A549 (cell line): ENCODE results near the gene PDE8B. TPM values are rescaled to one million over a fixed set of nuclear protein-coding genes. Genes with fewer than 3 reads are reported as not detected.

ENCODE experiments used
- ATAC-seq, 2 experiments: fragments of 200-7000 bp in 1 of 2; fragments of >200 bp in 1 of 2; cut with Nextera tagmentation in 1 of 2; cut with Tn5 transposase in 1 of 2; 3 replicates each; pipeline versions ENCODE4 v1.8.0 to v1.9.1; 2018 to 2020; ENCODE audit warnings: mild to moderate bottlenecking in 1 of 2, moderate library complexity in 1 of 2
- CTCF ChIA-PET: fragments of 300-600 bp; sonication (Branson Sonifier 250); formaldehyde crosslinking; extraction: SDS; loops from one replicate; lab custom pipeline; 2021; ENCODE audit warnings: antibody characterized with exemption, inconsistent platforms; lab: Yijun Ruan, JAX
- POLR2A ChIA-PET: fragments of 350-600 bp; formaldehyde crosslinking; extraction: SDS; loops from one replicate; lab custom pipeline; 2021; ENCODE audit warnings: antibody characterized with exemption, inconsistent platforms; lab: Yijun Ruan, JAX
- DNase-seq, 2 experiments: peaks; one replicate each; pipeline versions ENCODE4 v3.0.0 to v3.0.0-alpha.2; 2011 to 2016; ENCODE audit warnings: low read depth in 1 of 2, low spot score in 1 of 2
- FAIRE-seq: peaks from 2 replicates; lab custom pipeline; 2011; peaks lifted over from hg19 to GRCh38; lab: Jason Lieb, UNC
- H3K27ac ChIP-seq, 2 experiments: fragments of >200 bp; sonication (Bioruptor Twin); formaldehyde crosslinking; 3 replicates each; pipeline ENCODE4 v1.5.1; 2016 to 2017
- H3K4me1 ChIP-seq: fragments of >200 bp; sonication (Bioruptor Twin); formaldehyde crosslinking; 3 replicates; pipeline ENCODE4 v1.6.1; 2016
- H3K4me2 ChIP-seq: fragments of >200 bp; sonication (Bioruptor Twin); formaldehyde crosslinking; 3 replicates; pipeline ENCODE4 v1.6.1; 2016
- H3K4me3 ChIP-seq: fragments of >200 bp; sonication (Bioruptor Twin); formaldehyde crosslinking; 3 replicates; pipeline ENCODE4 v1.5.1; 2016
- H3K9me3 ChIP-seq: fragments of >200 bp; sonication (Bioruptor Twin); formaldehyde crosslinking; 3 replicates; pipeline ENCODE4 v1.6.1; 2016
- CHD2 ChIP-seq: fragments of 150-350 bp; IDR thresholded peaks from 2 replicates; pipeline ENCODE4 v1.6.1; 2014; ENCODE audit warnings: low read length; ENCODE audit not compliant: partially characterized antibody
- CHD4 ChIP-seq: fragments of 200-600 bp; sonication (generic); IDR thresholded peaks from 2 replicates; pipeline ENCODE4 v1.6.1; 2016; ENCODE audit warnings: antibody characterized with exemption, mild to moderate bottlenecking, borderline replicate concordance
- ESRRA ChIP-seq: fragments of 150-350 bp; IDR thresholded peaks from 2 replicates; pipeline ENCODE4 v1.6.1; 2014; ENCODE audit warnings: mild to moderate bottlenecking, low read length, borderline replicate concordance
- FOSL2 ChIP-seq, 2 experiments: fragments of 450-650 bp in 1 of 2; fragments of >200 bp in 1 of 2; sonication (Bioruptor Twin) in 1 of 2; formaldehyde crosslinking; IDR thresholded peaks; 2 replicates each; pipeline versions ENCODE4 v1.5.0 to v1.6.1; 2016 to 2020; ENCODE audit warnings: mild to moderate bottlenecking in 1 of 2, moderate library complexity in 1 of 2
- HOXB5 ChIP-seq: fragments of 250-450 bp; sonication (Bioruptor Pico); IDR thresholded peaks from 2 replicates; pipeline ENCODE4 v1.5.0; 2020; ENCODE audit warnings: mild to moderate bottlenecking, moderate library complexity
- JUNB ChIP-seq: fragments of >200 bp; sonication (Bioruptor Twin); formaldehyde crosslinking; IDR thresholded peaks from 2 replicates; pipeline ENCODE4 v1.6.1; 2016
- KDM5A ChIP-seq: fragments of 200-600 bp; sonication (generic); IDR thresholded peaks from 2 replicates; pipeline ENCODE4 v1.6.1; 2016; ENCODE audit warnings: antibody characterized with exemption, mild to moderate bottlenecking
- MAFK ChIP-seq: fragments of 450-650 bp; IDR thresholded peaks from 2 replicates; pipeline ENCODE4 v1.6.1; 2014; ENCODE audit not compliant: partially characterized antibody
- NFE2L2 ChIP-seq: fragments of 150-350 bp; conservative IDR thresholded peaks from 2 replicates; pipeline ENCODE4 v1.6.1; 2014; ENCODE audit warnings: low read length
- NPAS2 ChIP-seq: fragments of 250-450 bp; sonication (Bioruptor Pico); IDR thresholded peaks from 2 replicates; pipeline ENCODE4 v1.8.0; 2022; ENCODE audit warnings: mild to moderate bottlenecking, moderate library complexity, borderline replicate concordance
- POLR2AphosphoS2 ChIP-seq: conservative IDR thresholded peaks from 2 replicates; pipeline ENCODE4 v1.6.1; 2012; ENCODE audit warnings: low read length, improper control_type of control experiment, inconsistent platforms
- RARB ChIP-seq: fragments of 250-450 bp; sonication (Bioruptor Pico); IDR thresholded peaks from 2 replicates; pipeline ENCODE4 v1.8.0; 2021; ENCODE audit warnings: mild to moderate bottlenecking, moderate library complexity
- RCOR1 ChIP-seq: fragments of 150-350 bp; IDR thresholded peaks from 2 replicates; pipeline ENCODE4 v1.6.1; 2014; ENCODE audit warnings: antibody characterized with exemption, low read length, low read depth
- RFX5 ChIP-seq: fragments of 450-650 bp; IDR thresholded peaks from 2 replicates; pipeline ENCODE4 v1.7.1; 2014; ENCODE audit warnings: antibody characterized with exemption, mild to moderate bottlenecking, moderate library complexity
- RNF2 ChIP-seq: fragments of 200-600 bp; sonication (generic); IDR thresholded peaks from 2 replicates; pipeline ENCODE4 v1.6.1; 2016; ENCODE audit warnings: low read depth, mild to moderate bottlenecking, antibody characterized with exemption, moderate library complexity, borderline replicate concordance
- SMC3 ChIP-seq: fragments of >200 bp; sonication (Bioruptor Twin); formaldehyde crosslinking; IDR thresholded peaks from 3 replicates; pipeline ENCODE4 v1.6.1; 2018; ENCODE audit warnings: inconsistent platforms
- TFCP2L1 ChIP-seq: fragments of 250-450 bp; sonication (Bioruptor Pico); IDR thresholded peaks from 2 replicates; pipeline ENCODE4 v1.5.0; 2021; ENCODE audit warnings: mild to moderate bottlenecking
- ZNF302 ChIP-seq: fragments of 250-450 bp; sonication (Bioruptor Pico); IDR thresholded peaks from 2 replicates; pipeline ENCODE4 v1.9.0; 2021; ENCODE audit warnings: inconsistent platforms, mild to moderate bottlenecking, moderate library complexity
- WGBS: methylation state at CpG from one replicate; pipeline ENCODE4 v1.1.6; 2017; ENCODE audit errors: missing lambda C conversion rate; 5-methylcytosine and 5-hydroxymethylcytosine counted together
- polyA plus RNA-seq, 4 experiments: library from polyadenylated mRNA; depleted of rRNA in 3 of 4; stranded (reverse); fragments of >200 nt; fragmentation: RNase III in 1 of 4; extraction: RNeasy Plus Mini Kit Qiagen cat#74134 plus additional on column Dnase treatment in 1 of 4; gene quantifications; 2 replicates in 3 of 4; 3 replicates in 1 of 4; pipeline ENCODE4 v1.2.3, GENCODE V29; 2011 to 2017
- TF ChIP-seq, protein P1 (sequence below): fragments of 200-600 bp; sonication (generic); IDR thresholded peaks from 2 replicates; pipeline ENCODE4 v1.6.1; 2016; ENCODE audit warnings: antibody characterized with exemption, mild to moderate bottlenecking, moderate library complexity
- TF ChIP-seq, protein P2 (sequence below): fragments of >200 bp; sonication (Bioruptor Twin); formaldehyde crosslinking; IDR thresholded peaks from 3 replicates; pipeline ENCODE4 v1.5.1; 2016
- TF ChIP-seq, protein P3 (sequence below): fragments of 250-450 bp; sonication (Bioruptor Pico); IDR thresholded peaks from 2 replicates; pipeline ENCODE4 v1.5.0; 2020; ENCODE audit warnings: low read depth, mild to moderate bottlenecking, moderate library complexity
- TF ChIP-seq, protein P4 (sequence below): fragments of 250-450 bp; sonication (Bioruptor Pico); IDR thresholded peaks from 2 replicates; pipeline ENCODE4 v1.5.0; 2021; ENCODE audit warnings: mild to moderate bottlenecking, moderate library complexity, borderline replicate concordance

The PDE8B gene
- polyA plus RNA-seq, 2 of the 4 experiments (the other 2 are of a cell fraction), result 2.0 to 4.0 TPM

- no peak for ATAC-seq
These were observed 111.9 kb downstream of the PDE8B start for GRCh38 chr5:77322406-77322805.

GRCh38 chr5:77325921-77326541 lies 115.6 kb downstream of the PDE8B start:
- DNase-seq, result no peak
- TF ChIP-seq, protein P1, sequence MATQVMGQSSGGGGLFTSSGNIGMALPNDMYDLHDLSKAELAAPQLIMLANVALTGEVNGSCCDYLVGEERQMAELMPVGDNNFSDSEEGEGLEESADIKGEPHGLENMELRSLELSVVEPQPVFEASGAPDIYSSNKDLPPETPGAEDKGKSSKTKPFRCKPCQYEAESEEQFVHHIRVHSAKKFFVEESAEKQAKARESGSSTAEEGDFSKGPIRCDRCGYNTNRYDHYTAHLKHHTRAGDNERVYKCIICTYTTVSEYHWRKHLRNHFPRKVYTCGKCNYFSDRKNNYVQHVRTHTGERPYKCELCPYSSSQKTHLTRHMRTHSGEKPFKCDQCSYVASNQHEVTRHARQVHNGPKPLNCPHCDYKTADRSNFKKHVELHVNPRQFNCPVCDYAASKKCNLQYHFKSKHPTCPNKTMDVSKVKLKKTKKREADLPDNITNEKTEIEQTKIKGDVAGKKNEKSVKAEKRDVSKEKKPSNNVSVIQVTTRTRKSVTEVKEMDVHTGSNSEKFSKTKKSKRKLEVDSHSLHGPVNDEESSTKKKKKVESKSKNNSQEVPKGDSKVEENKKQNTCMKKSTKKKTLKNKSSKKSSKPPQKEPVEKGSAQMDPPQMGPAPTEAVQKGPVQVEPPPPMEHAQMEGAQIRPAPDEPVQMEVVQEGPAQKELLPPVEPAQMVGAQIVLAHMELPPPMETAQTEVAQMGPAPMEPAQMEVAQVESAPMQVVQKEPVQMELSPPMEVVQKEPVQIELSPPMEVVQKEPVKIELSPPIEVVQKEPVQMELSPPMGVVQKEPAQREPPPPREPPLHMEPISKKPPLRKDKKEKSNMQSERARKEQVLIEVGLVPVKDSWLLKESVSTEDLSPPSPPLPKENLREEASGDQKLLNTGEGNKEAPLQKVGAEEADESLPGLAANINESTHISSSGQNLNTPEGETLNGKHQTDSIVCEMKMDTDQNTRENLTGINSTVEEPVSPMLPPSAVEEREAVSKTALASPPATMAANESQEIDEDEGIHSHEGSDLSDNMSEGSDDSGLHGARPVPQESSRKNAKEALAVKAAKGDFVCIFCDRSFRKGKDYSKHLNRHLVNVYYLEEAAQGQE, result no peak
- TF ChIP-seq POLR2AphosphoS2 (no peak), FOSL2 (IDR thresholded peaks at IDR 0.05) (no peak), FOSL2 (CRISPR knock-in tag; IDR thresholded peaks at IDR 0.05) (no peak), SMC3 (no peak), RARB (CRISPR knock-in tag) (no peak), NFE2L2 (no peak), CHD2 (no peak), TFCP2L1 (CRISPR knock-in tag) (no peak), NPAS2 (no peak), RNF2 (no peak)
- TF ChIP-seq, protein P2, sequence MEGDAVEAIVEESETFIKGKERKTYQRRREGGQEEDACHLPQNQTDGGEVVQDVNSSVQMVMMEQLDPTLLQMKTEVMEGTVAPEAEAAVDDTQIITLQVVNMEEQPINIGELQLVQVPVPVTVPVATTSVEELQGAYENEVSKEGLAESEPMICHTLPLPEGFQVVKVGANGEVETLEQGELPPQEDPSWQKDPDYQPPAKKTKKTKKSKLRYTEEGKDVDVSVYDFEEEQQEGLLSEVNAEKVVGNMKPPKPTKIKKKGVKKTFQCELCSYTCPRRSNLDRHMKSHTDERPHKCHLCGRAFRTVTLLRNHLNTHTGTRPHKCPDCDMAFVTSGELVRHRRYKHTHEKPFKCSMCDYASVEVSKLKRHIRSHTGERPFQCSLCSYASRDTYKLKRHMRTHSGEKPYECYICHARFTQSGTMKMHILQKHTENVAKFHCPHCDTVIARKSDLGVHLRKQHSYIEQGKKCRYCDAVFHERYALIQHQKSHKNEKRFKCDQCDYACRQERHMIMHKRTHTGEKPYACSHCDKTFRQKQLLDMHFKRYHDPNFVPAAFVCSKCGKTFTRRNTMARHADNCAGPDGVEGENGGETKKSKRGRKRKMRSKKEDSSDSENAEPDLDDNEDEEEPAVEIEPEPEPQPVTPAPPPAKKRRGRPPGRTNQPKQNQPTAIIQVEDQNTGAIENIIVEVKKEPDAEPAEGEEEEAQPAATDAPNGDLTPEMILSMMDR, result no peak
- H3K9me3 ChIP-seq, result no peaks in the 10 kb centered on the region
- WGBS, result 89% methylated on average over 4 of the region's 4 CpGs
- ChIA-PET CTCF (interaction anchor here (0.8 to 1.3 kb wide), 3 partner anchors 12 to 162 kb away, joined by 3 to 4 read pairs (median 3); no protein-coding TSS in a partner anchor), POLR2A (no interaction called here)
- H3K4me3 ChIP-seq, result no peak overlapping the region
- no peak for FAIRE-seq
- no peak for ATAC-seq
- H3K27ac ChIP-seq, result no peak overlapping the region
- H3K4me1 ChIP-seq, result no peaks in the 10 kb centered on the region
- H3K4me2 ChIP-seq, result no peak overlapping the region

More at GRCh38 chr5:77322406-77322805, 111.9 kb downstream of the PDE8B start:
- Histone ChIP-seq H3K4me1 (no peaks in the 10 kb centered on the region), H3K4me2 (no peak overlapping the region), H3K27ac (no peak overlapping the region), H3K4me3 (no peak overlapping the region), H3K9me3 (no peaks in the 10 kb centered on the region)
- CTCF ChIA-PET, result no interaction called here
- 85% methylated on average over 4 of the region's 4 CpGs for WGBS
- DNase-seq (no peak), FAIRE-seq (no peak)
- POLR2A ChIA-PET, result no interaction called here
- TF ChIP-seq RCOR1, result no peak
- no peak for TF ChIP-seq ESRRA
- TF ChIP-seq, protein P3, sequence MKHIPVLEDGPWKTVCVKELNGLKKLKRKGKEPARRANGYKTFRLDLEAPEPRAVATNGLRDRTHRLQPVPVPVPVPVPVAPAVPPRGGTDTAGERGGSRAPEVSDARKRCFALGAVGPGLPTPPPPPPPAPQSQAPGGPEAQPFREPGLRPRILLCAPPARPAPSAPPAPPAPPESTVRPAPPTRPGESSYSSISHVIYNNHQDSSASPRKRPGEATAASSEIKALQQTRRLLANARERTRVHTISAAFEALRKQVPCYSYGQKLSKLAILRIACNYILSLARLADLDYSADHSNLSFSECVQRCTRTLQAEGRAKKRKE (CRISPR knock-in tag), result no peak
- TF ChIP-seq KDM5A, result no peak
- TF ChIP-seq, protein P4, sequence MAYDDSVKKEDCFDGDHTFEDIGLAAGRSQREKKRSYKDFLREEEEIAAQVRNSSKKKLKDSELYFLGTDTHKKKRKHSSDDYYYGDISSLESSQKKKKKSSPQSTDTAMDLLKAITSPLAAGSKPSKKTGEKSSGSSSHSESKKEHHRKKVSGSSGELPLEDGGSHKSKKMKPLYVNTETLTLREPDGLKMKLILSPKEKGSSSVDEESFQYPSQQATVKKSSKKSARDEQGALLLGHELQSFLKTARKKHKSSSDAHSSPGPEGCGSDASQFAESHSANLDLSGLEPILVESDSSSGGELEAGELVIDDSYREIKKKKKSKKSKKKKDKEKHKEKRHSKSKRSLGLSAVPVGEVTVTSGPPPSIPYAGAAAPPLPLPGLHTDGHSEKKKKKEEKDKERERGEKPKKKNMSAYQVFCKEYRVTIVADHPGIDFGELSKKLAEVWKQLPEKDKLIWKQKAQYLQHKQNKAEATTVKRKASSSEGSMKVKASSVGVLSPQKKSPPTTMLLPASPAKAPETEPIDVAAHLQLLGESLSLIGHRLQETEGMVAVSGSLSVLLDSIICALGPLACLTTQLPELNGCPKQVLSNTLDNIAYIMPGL (CRISPR knock-in tag), result no peak
- no peak for TF ChIP-seq MAFK
- TF ChIP-seq RFX5, result no peak
- no peak for TF ChIP-seq ZNF302 (CRISPR knock-in tag)
- TF ChIP-seq SMC3, result no peak
- no peak for TF ChIP-seq FOSL2 (IDR thresholded peaks at IDR 0.05)
- no peak for TF ChIP-seq FOSL2 (CRISPR knock-in tag; IDR thresholded peaks at IDR 0.05)
- TF ChIP-seq HOXB5, result no peak
- TF ChIP-seq CHD4, result no peak
- no peak for TF ChIP-seq JUNB
- no peak for TF ChIP-seq TFCP2L1 (CRISPR knock-in tag)
